Right atrium auricular region (tissue), 2 donors: ENCODE data around the gene CCDC172. TPM values are rescaled to one million over a fixed set of nuclear protein-coding genes. Genes with fewer than 3 reads are reported as not detected.

Source experiments
- DNase-seq: peaks from one replicate; pipeline ENCODE4 v3.0.0-alpha.2; 2019; ENCODE audit warnings: low spot score
- H3K27ac ChIP-seq, 2 donors: fragments of 200-600 bp; sonication (generic); 1 replicate in 1 of 2; 2 replicates in 1 of 2; pipeline ENCODE4 v1.5.1; 2016 to 2019
- H3K27me3 ChIP-seq, 2 donors: fragments of 200-600 bp; sonication (generic); one replicate each; pipeline versions ENCODE4 v1.5.1 to v1.6.0; 2017 to 2019
- H3K36me3 ChIP-seq: fragments of 200-600 bp; sonication (generic); one replicate; pipeline ENCODE4 v1.5.1; 2016
- H3K4me1 ChIP-seq, 2 donors: fragments of 200-600 bp; sonication (generic); one replicate each; pipeline versions ENCODE4 v1.5.1 to v1.6.0; 2017 to 2019
- H3K4me3 ChIP-seq, 2 donors: fragments of 200-600 bp; sonication (generic); 1 replicate in 1 of 2; 2 replicates in 1 of 2; pipeline ENCODE4 v1.5.1; 2017 to 2019; ENCODE audit warnings: mild to moderate bottlenecking in 1 of 2, moderate library complexity in 1 of 2
- H3K9me3 ChIP-seq, 2 donors: fragments of 200-600 bp; sonication (generic); one replicate each; pipeline ENCODE4 v1.5.1; 2019
- total RNA-seq, 2 donors: library from RNA; depleted of rRNA; stranded (reverse); fragments of >200 nt; gene quantifications; one replicate each; pipeline ENCODE4 v1.1.0, GENCODE V29; 2016
- TF ChIP-seq, protein P1 (sequence below), 2 donors: fragments of 200-600 bp; sonication (generic); IDR thresholded peaks; one replicate each; pipeline ENCODE4 v1.5.1; 2019; ENCODE audit warnings: antibody characterized with exemption in 2 of 2

Gene CCDC172
- total RNA-seq, 2 donors from 2014 or later = not detected

- TF ChIP-seq, protein P1, sequence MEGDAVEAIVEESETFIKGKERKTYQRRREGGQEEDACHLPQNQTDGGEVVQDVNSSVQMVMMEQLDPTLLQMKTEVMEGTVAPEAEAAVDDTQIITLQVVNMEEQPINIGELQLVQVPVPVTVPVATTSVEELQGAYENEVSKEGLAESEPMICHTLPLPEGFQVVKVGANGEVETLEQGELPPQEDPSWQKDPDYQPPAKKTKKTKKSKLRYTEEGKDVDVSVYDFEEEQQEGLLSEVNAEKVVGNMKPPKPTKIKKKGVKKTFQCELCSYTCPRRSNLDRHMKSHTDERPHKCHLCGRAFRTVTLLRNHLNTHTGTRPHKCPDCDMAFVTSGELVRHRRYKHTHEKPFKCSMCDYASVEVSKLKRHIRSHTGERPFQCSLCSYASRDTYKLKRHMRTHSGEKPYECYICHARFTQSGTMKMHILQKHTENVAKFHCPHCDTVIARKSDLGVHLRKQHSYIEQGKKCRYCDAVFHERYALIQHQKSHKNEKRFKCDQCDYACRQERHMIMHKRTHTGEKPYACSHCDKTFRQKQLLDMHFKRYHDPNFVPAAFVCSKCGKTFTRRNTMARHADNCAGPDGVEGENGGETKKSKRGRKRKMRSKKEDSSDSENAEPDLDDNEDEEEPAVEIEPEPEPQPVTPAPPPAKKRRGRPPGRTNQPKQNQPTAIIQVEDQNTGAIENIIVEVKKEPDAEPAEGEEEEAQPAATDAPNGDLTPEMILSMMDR (IDR thresholded peaks at IDR 0.05) = no peak
- Histone ChIP-seq H3K27me3 (no peaks in the 10 kb centered on the region), H3K9me3 (no peaks in the 10 kb centered on the region), H3K27ac (no peak overlapping the region), H3K4me3 (no peak overlapping the region), H3K4me1 (no peaks in the 10 kb centered on the region), H3K36me3 (no peaks in the 10 kb centered on the region)
- DNase-seq = no peak
Observed at GRCh38 chr10:116304923-116305322, 19.3 kb upstream of the CCDC172 start.

GRCh38 chr10:116306847-116307246, 17.4 kb upstream of the CCDC172 start:
- TF ChIP-seq, protein P1 (IDR thresholded peaks at IDR 0.05) = no peak
- DNase-seq = no peak
- Histone ChIP-seq H3K4me3 (no peak overlapping the region), H3K27me3 (no peaks in the 10 kb centered on the region), H3K27ac (no peak overlapping the region), H3K36me3 (no peaks in the 10 kb centered on the region), H3K4me1 (no peaks in the 10 kb centered on the region), H3K9me3 (no peaks in the 10 kb centered on the region)

DNA sequence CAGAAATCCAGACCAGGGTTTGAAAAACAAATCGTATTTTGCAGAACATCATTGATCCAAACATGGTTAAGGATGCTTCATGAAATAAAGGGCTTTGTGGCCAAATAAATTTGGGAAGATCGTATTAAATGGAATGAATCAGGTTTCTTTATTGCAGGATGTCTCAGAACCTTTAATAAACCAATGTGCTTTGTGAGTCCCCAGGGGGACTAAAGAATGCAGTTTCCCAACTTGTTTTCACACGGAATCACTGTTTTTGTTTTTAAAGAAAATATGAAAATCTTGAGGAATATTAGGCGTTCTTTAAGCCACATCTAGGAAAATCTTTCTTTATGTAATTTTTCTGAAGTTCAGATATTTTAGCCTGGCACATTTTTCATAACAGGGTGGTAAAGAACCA, 16.8 kb upstream of the CCDC172 start:
- TF ChIP-seq, protein P1 (IDR thresholded peaks at IDR 0.05) = no peak
- Histone ChIP-seq H3K9me3 (no peaks in the 10 kb centered on the region), H3K4me1 (no peaks in the 10 kb centered on the region), H3K36me3 (no peaks in the 10 kb centered on the region), H3K27ac (no peak overlapping the region), H3K4me3 (no peak overlapping the region), H3K27me3 (no peaks in the 10 kb centered on the region)
- DNase-seq = no peak

DNA sequence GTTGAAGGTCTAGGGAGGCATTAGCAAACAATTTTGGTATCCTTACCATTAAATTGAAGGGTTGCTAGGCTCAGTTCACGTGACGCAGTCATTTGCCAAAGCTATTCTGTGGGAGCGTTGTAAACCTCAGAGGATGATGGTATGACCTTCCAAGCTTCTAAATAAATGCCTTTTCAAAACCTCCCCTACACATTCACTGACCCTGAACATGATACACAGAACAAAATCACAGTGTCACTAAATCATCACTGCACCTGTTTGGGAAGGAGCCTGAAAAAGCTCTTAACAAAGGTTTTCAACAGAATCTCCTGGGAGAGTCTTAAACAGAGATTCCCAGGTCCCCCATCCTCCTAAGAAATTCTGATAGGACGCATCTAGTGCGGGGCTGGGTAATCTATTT, 13.2 kb upstream of the CCDC172 start:
- Histone ChIP-seq H3K4me3 (no peak overlapping the region), H3K4me1 (no peaks in the 10 kb centered on the region), H3K27me3 (no peaks in the 10 kb centered on the region), H3K9me3 (no peaks in the 10 kb centered on the region), H3K36me3 (no peaks in the 10 kb centered on the region), H3K27ac (no peak overlapping the region)
- TF ChIP-seq, protein P1 (IDR thresholded peaks at IDR 0.05) = no peak
- DNase-seq = no peak

GRCh38 chr10:116311706-116312490, 12.3 kb upstream of the CCDC172 start:
- no peak overlapping the region for H3K4me3 ChIP-seq
- H3K9me3 ChIP-seq = no peaks in the 10 kb centered on the region
- H3K27ac ChIP-seq = no peak overlapping the region
- TF ChIP-seq, protein P1 (IDR thresholded peaks at IDR 0.05) = no peak
- no peaks in the 10 kb centered on the region for H3K36me3 ChIP-seq
- no peak for DNase-seq
- no peaks in the 10 kb centered on the region for H3K4me1 ChIP-seq
- no peaks in the 10 kb centered on the region for H3K27me3 ChIP-seq

GRCh38 chr10:116312548-116312947, 11.7 kb upstream of the CCDC172 start:
- no peak overlapping the region for H3K27ac ChIP-seq
- H3K36me3 ChIP-seq = no peaks in the 10 kb centered on the region
- TF ChIP-seq, protein P1 (IDR thresholded peaks at IDR 0.05) = no peak
- H3K9me3 ChIP-seq = no peaks in the 10 kb centered on the region
- H3K4me1 ChIP-seq = no peaks in the 10 kb centered on the region
- H3K4me3 ChIP-seq = no peak overlapping the region
- H3K27me3 ChIP-seq = no peaks in the 10 kb centered on the region
- DNase-seq = no peak
